ENCODE measurements around the gene DUOX1.

Gene DUOX1

DNA sequence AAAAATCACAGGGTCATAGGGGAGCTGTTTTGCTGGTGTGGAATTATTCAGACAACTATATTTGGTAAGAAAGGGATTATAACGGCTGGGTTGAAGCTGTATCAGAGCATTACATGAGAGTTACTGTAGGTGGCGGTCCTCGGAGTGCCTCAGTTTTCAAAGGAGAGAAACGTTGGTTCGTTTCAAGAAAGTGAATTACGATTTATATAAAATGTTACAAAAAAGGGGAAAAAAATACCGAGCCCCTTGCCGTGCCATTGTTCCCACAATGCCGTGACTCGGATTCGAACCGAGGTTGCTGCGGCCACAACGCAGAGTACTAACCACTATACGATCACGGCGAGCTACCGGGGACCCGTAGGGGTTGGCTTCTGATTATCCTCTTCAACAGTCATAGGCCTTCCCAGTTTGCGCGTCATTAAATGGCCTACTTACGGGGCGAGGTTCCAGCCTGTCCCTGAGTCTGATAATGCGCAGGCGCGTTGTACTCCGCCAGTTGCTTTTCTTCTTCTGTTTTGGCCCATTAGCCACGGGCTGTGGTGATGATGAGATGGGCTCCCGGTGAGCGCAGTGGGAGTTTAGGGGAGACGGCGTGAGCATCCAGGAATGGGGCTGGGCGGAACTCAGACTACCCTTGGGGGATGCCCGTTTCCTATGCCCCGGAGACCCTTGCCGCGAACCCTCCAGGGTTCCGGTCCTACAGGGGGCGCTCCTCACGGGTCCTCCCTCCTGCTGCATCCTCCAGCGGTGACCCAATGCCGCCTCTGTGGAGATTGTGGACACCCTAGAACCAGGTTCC, 68.7 kb downstream of the DUOX1 start:
- DNase-seq = peak; percentile 97

- peak; percentile 8 for DNase-seq
Measured at GRCh38 chr15:45199136-45199810, 69.5 kb downstream of the DUOX1 start.

- peak; percentile 96 for DNase-seq
Measured at GRCh38 chr15:45200001-45200798, 70.4 kb downstream of the DUOX1 start.

- DNase-seq = peak; percentile 79
Measured at GRCh38 chr15:45200799-45201556, 71.2 kb downstream of the DUOX1 start.

DNA sequence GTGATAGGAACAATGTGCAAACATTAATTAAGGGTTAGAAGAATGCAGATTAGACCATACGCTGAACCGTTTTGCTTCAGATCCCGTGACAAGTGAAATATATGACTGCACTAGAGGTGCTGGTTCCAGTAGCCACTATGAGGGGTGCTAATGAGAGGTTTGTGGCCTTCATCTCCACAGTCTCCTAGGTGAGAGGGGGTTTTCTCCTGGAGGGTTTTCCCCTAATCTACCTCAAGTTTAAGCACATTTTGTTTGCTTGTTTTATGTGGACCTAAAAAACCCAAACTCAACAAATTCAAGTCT, 71.7 kb downstream of the DUOX1 start:
- no peak for DNase-seq

DNA sequence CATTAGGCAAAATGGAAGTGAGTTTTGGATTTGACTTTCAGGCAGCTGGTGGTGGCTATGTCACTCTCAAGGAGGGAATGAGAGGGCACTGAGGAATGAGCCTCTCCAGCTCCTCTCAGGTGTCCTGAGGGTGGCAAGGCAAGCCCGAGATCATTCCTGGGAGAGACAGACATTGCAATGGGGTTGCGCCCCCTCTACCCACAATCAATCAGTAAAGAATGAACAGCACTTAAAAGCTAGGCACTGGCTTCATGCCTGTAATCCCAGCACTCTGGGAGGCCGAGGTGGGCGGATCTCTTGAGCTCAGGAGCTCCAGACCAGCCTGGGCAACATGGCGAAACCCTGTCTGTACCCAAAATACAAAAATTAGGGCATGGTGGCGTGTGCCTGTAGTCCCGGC, 72.1 kb downstream of the DUOX1 start:
- DNase-seq = no peak

DNA sequence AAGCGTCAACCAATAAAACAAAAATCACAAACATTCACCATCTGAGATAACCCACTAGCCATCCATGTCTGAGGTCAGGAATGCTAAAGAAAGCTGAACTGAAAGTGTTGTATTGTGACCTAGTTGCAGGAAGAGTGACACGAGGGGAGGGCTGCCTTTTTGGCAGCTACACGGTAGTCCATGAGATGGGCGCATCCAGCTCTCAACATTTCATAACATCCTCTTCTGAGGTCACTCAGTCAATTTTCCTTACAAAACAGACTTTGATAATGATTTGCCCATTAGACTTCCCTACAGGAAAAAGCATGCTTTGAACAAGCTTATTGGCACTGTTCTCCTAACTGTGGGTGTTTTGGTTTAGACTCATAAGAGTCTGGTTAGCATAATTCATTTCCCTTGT, 73.4 kb downstream of the DUOX1 start:
- DNase-seq = peak; percentile 67

DNA sequence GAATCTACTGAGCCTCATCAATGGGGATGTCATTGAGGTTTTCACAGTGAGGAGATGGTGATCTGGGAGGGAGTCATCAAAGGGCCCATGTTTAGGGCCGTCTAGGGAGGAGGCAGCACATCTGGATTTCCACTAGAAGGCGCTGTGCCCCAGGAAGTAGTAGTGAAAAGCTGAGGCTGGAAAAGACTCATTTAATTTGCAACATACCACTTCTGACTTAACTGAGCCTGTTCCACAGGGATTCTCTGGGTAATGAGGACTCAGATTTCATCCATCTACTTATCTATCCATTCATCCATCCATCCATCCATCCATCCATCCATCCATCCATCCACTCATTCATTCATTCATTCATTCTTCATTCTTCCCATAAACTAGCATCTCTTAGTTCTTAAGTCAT, 75.4 kb downstream of the DUOX1 start:
- DNase-seq = peak; percentile 79

- DNase-seq = no peak
Measured at GRCh38 chr15:45212493-45212892, 82.7 kb downstream of the DUOX1 start.

All from suppressor macrophage treated with lipopolysaccharide for 4 hours (primary cell).